G401.6 (cell line): ENCODE results near the gene BRINP3.

Experiments used
- FAIRE-seq: peaks from 2 replicates; lab custom pipeline; 2012; peaks lifted over from hg19 to GRCh38; lab: Jason Lieb, UNC

BRINP3 gene

DNA sequence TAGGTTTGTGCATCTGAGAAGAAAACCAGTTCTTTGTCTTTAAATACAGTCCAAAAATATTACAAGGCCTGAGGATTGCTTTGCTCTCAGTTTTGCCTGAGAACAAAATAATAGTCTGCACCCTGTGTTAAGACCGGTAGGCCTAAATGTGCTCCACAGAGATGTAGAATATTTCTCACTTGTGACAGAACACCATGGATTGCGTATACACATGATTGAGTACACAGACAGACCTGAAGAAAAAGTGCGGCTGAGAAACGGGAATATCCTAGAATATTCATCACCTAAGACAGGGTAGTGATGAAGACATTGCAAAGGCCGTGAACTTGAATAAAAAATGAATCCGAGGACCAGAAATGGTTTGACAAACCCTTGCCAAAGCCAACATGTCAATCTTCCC, 155.4 kb downstream of the BRINP3 start:
- FAIRE-seq = no peak

- FAIRE-seq = no peak
Observed at GRCh38 chr1:190320952-190321351, 156.7 kb downstream of the BRINP3 start.

- FAIRE-seq = no peak
Observed at GRCh38 chr1:190312763-190313162, 164.9 kb downstream of the BRINP3 start.

DNA sequence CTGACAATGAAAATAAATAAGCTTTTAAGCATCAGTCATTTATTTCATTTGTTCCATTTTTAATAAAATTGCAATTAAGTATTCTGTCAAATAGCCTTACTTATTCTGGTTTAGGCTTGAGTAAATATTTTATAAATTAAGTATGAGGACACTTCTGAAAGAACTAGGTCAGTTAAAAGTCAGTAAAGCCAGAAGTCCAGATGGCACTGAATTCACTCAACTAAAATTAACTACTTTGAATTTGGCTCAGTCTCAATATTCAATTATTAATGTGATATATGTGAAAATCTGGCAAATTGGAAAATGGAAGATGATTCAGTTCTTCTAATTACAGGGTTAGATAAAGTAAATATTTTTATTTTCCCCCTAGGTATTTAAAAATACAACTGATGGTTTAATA, 174.2 kb downstream of the BRINP3 start:
- no peak for FAIRE-seq

GRCh38 chr1:190296453-190296852, 181.2 kb downstream of the BRINP3 start:
- FAIRE-seq = no peak

DNA sequence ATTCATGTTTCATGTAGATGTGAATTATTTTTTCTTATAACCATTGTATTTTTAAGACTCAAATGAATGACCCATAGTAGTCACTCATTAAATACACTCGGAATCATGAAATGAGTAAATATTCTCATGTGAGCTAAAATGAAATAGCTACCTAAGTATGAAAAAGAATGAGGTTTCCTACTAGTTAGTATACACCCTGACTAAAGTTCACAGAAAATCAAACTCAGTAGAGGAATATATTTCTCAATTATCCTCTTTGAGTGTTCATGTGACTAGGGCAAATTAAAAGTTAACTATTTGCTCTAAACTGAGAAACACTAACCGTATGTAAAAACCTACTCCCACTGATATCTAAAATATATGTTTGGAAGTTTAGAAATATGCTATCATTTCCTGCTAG, 187.8 kb downstream of the BRINP3 start:
- FAIRE-seq = no peak

- FAIRE-seq = no peak
Observed at GRCh38 chr1:190286111-190286510, 191.6 kb downstream of the BRINP3 start.

DNA sequence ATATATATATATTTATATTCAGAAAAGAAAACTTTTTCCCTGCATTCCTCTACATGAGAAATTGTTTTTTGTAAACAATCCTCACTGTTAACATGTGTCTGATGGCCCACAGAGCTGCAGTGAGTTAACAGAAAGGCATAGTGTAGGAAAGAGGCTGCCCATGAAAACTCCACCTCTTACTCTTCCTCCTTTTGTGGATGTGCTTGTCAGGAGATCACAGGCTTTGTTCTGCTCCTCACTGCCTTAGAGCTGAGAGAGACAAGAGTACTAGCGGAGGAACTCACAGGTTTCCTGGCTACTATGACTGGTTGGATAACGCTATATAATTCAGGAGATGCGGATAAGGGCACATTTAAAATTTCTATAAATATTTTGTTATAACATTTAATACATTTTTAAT, 200.6 kb downstream of the BRINP3 start:
- no peak for FAIRE-seq

DNA sequence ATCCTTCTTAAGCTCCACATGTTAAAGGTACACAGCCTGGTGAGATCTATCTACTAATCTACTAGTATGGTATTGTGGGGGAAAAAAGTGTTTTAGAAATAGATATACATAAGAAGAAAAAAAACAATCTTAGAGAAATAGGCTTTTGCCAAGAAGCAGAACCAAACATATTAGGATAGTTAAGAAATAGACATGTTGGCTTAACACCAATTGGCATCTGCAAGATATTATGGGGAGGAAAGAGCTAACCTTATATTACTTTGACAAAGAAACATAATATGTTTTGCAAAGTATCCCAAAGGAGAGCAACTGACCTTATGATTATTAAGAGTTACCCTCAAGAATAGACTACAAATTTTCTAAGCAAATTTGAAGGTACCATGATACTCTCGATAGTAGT, 202.9 kb downstream of the BRINP3 start:
- no peak for FAIRE-seq

GRCh38 chr1:190273161-190273560, 204.5 kb downstream of the BRINP3 start:
- FAIRE-seq = no peak

- no peak for FAIRE-seq
Observed at GRCh38 chr1:190262538-190262937, 215.1 kb downstream of the BRINP3 start.

GRCh38 chr1:190259424-190259823, 218.2 kb downstream of the BRINP3 start:
- FAIRE-seq = no peak

DNA sequence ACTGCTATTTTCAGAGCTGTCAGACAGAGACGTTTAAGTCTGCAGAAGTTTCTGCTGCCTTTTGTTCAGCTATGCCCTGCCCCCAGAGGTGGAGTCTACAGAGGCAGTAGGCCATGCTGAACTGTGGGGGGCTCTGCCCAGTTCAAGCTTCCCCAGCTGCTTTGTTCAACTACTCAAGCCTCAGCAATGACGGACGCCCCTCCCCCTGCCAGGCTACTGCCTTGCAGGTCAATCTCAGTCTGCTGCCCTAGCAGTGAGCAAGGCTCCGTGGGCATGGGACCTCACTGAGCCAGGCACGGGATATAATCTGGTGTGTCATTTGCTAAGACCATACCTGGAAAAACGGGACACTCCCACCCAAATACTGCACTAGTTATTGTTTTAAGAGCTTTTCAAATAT, 219.7 kb downstream of the BRINP3 start:
- FAIRE-seq = no peak

GRCh38 chr1:190252046-190252445, 225.6 kb downstream of the BRINP3 start:
- no peak for FAIRE-seq

DNA sequence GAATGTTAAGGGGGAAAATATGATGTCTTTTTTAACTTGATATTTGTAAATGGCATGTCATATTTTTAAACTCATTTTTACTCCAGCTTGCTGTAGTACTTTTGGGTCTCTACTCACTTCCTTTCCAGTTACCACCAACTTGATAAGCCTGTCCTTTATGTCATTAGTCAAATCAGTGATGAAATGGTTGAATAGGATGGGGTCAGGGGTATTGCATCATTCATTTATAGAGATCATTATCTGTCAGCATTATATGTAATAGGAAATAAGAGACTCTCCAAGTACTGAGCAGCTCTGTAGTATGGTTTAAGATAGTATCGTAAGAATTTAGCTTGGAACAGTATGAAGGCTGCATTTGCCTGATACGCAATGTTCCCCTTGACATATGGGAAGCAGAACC, 227.3 kb downstream of the BRINP3 start:
- FAIRE-seq = no peak

GRCh38 chr1:190244406-190244805, 233.3 kb downstream of the BRINP3 start:
- no peak for FAIRE-seq

DNA sequence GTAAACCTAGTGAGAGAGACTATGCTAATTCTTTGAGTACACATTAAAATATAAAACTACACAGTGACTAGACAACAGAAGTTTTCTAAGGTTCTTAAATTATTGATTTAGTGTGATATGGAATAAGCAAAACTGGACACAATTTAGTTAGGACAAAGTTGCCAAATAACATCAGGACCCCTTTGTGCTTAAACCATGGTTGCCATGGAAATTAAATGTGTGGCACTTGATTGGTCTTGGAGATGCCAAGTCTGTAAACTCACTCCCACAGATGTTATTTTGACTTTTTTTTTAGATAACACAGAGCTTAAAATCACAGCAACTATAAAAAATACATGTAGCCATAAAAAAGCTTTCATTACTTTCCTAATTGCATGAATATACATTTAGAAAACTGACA, 234.6 kb downstream of the BRINP3 start:
- no peak for FAIRE-seq

DNA sequence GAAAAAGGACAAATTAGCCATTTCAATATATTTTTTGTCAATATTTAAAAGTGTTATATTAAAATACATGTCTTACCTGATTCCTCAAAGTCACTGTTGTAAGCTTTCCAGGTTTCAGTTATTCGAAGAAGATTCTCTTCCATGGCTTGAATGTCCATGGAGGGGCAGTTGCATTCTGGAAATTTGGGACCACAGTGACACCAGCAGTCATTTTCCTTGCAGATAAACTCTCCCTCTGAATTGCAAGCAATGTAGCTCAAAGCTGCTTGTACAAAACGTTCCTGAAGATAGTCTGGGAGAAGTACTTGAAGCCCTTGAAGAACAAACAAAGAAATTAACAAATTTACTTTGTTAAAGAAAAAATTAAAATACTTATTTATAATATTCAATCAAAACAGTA, 251.7 kb downstream of the BRINP3 start:
- no peak for FAIRE-seq

GRCh38 chr1:190212450-190212849, 265.2 kb downstream of the BRINP3 start:
- no peak for FAIRE-seq

GRCh38 chr1:190207733-190208132, 269.9 kb downstream of the BRINP3 start:
- FAIRE-seq = no peak

DNA sequence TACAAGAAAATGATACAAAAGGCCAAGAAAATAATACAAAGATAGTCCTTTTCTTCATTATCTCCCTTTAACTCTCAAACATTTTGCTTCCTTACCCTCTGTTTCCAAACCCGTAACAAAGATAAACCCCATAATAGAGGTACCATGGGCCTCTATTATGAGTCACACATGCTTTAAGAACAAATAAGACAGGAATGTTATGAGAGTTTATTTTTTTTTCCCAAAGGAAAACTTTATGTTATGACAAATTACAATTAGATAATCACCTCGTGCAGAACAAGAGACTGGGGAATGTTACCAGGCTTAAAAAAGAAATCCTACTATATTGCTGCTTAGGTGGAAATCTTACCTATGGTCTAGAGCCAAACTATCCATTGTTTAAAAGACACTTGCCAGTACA, 272.0 kb downstream of the BRINP3 start:
- no peak for FAIRE-seq

DNA sequence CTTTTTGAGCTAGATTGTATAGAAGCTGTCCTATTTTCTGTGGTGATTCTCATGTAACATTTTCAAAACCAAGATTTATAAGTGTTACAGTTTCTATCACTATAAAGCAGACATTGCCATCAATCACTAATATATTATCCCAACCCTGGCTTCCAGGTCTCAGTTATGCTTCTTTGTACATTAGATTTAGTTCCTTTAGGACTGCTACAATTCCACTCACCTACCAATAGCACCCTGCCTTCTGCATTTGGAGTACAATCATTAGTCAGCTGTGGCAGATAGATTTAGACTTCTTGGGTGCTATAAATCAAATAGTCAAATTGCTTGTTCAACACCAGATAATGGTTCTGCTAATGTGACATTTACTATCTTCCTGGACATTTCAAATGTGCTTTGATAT, 281.6 kb downstream of the BRINP3 start:
- no peak for FAIRE-seq

DNA sequence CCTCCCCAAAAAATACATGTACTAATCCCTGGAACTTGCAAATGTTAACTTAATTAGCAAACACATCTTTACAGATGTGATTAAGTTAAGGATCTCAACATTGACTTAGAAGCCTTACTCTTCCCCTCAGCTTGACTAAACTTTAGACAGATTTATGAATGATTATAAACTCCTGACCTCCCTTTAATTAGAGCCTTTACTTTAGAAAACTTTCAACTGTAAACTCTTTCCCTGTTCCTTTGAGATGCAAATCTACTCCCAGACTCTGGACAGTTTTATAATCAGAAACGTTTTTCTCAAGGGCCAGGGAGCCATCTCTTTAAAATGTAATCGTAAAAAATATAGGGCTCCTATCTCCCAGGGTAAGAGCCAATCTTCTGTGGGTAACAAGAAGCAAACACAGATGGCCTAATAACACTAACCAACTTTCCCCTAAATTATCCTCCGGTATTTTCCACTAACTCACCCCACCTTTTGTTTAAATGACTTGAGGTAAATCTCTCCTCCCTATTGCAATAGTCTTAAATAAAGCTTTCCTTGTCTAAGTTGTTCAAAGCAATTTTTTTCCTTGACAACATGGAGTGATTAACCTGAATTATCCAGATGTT, 284.1 kb downstream of the BRINP3 start:
- no peak for FAIRE-seq

DNA sequence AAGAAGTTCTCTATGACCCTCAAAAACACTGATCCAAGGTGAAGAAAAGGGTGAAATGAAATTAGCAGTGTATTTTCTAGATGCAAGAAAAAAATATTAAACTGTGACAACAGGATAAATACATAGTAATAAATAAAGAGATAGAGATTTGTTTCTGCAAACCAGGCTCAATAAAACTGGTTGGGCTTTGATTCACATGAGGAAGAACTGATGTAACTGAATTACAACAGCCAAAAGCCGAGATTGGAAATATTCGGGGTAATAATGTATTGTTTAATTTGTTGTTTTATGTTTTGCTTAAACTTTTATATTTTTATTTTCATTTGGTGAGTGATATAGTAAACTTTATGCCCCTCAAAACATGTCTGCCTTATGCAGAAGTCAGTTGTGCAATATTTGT, 285.0 kb downstream of the BRINP3 start:
- no peak for FAIRE-seq

- no peak for FAIRE-seq
Observed at GRCh38 chr1:190183588-190183987, 294.1 kb downstream of the BRINP3 start.
